ENCODE measurements around the gene DNAJC4.

DNA sequence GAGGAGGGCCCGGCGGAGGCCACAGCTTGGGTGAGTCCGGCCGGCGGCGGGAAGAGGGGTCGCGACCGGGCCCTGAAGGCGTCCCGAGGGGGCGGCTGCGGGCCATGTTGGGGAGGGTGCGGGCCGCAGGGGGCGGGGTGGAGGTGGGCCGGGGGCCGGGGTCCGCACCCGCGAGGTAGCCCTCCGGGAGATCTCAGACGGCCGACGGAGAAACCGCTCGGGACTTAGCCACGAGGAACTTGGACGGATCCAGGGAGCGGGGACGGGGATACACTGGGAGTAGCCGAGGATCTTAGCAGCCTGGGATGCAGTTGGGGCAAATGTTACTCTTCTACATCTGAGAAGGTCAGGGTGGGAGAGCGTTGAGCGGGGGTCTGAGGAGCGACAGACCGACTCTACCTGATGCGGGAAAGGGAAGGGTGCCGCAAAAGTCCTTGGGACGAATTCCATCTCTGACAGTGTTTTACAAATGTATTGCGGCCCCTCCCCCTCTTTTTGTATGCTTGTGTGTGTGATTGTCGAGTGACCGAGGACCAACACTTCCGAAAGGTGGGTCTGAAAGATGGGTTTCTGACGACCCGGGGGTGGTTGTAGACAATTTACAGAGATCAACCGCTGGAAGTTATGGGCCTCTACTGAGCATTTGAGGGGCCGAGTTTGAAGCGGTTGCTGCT lies 43.7 kb upstream of the DNAJC4 start:
- TF ChIP-seq, protein P1, sequence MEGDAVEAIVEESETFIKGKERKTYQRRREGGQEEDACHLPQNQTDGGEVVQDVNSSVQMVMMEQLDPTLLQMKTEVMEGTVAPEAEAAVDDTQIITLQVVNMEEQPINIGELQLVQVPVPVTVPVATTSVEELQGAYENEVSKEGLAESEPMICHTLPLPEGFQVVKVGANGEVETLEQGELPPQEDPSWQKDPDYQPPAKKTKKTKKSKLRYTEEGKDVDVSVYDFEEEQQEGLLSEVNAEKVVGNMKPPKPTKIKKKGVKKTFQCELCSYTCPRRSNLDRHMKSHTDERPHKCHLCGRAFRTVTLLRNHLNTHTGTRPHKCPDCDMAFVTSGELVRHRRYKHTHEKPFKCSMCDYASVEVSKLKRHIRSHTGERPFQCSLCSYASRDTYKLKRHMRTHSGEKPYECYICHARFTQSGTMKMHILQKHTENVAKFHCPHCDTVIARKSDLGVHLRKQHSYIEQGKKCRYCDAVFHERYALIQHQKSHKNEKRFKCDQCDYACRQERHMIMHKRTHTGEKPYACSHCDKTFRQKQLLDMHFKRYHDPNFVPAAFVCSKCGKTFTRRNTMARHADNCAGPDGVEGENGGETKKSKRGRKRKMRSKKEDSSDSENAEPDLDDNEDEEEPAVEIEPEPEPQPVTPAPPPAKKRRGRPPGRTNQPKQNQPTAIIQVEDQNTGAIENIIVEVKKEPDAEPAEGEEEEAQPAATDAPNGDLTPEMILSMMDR (IDR thresholded peaks at IDR 0.05): no peak
- no peak for TF ChIP-seq POLR2A (IDR thresholded peaks at IDR 0.05)

All from heart left ventricle (tissue), 13 donors.